NCI-H2196 treated with DMSO at 0.1 percent for 48 hours (cell line): ENCODE measurements around the gene BHLHA15.
"Not testable (repeated sequence)": the region's sequence is repeated elsewhere in the genome, so short reads cannot be mapped to it uniquely, and the experiment has no call there.

Experiments used
- DNase-seq: peaks from one replicate; lab custom pipeline; 2025; ENCODE audit not compliant: unreplicated experiment; lab: John Stamatoyannopoulos, UW

The BHLHA15 gene

DNA sequence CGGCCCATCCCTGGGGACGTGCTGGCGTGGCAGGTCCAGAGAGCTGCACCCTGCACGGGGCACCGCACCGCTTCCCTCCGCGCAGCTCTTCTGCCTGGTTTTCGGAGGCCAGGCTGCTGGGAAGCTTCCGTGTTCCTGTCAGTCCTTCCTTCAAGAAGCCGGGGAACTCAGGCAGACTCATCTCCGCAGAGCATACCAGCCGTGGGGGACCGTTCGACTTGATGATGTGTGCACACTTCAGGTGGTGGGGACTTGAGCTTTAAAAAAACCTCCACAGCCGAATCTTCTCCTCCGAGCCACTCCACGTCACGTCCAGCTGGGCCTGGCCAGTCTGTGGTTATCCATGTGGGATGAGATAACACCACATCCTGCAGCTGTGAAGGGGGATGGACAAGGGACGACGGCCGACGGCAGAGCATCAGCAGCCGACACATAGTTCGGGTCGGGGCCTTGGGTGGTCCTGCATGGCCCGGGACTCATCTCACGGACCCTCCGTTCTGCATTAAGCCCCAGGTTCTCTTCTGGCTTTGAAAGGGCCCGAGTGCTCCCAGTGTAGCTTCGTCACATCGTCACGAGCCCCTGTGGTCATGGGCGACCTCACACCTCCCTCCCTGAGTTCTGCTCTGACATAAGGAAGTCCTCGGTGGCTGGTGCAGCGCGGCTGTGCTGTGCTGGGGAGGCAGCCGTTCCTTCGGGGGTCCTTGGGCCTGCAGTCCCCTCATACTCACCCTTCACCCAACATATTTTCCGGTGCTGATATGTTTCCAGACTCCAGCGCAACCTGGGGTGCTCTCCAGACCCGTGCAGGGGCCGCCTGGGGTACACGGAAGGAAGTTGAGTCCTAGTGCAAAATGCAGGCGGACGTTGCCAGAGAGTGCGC is 4.5 kb upstream of the BHLHA15 start:
- no peak for DNase-seq

DNA sequence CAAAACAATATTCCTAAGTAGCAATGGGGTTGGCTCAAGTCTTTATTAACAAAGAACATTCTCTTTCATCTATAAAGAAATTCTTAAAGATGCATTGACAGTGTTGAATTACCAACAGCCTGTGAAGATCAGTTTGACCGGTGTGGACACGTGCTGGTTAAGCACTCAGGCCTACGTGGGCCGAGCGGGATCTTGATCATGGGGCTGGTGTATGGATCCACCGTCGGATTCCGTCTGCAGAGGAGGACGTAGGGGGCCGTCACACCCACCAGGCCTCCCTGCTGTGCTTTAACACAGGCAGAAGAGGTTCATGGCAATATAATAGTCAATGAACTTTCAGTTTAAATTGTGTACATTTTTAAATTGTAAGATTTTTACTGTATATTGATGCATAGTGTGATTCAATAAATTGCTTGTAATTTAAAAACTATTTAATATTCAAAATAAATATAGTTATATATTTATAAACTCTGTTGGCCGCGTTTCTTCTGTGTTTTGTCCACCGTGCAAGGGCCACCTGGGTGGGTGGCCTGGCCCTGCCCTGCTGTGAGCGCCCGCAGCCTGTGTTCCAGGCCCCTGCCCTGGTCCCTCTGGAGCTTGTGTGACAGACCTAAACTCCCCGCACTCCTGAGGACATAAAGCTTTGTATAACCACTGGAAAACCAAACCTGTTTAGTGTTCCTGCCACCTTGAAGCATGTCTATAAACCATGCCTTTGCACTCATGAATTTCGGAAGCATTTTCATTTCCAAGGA is 1.9 kb upstream of the BHLHA15 start:
- no peak for DNase-seq

DNA sequence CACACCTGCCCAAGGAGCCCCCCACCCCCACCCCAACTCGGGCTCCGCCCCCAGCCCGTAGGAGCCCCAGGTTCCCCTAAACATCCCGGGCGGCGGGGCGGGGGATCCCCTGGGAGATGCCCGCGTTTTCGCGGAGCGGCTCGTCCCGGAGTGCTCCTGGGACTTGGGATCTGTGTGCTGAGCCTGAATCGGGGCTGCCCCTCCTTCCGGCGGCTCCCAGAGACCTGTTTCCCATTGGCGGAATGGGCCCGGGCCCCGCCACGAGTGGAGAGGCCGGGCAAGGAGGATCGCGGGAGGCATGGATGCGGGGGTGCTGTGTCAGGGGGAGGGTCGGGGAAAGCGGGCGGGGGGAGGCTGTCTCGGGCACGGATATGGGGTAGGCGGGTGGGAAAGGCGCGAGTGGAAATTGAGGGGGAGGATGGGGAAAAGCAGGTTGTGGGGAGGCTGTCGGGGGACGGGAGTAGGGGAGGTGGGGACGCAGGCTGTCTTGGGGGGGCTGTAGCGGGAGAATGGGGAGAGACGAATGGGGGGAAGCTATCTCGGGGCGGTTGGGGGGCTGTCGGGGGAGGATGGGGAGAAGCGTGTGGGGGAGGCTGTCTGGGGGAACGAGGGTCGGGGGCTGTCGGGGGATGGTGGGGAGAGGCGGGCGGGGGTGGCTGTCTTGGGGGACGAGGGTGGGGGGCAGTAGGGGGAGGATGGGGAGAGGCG is 572 bp upstream of the BHLHA15 start:
- peak; percentile 14 for DNase-seq

DNA sequence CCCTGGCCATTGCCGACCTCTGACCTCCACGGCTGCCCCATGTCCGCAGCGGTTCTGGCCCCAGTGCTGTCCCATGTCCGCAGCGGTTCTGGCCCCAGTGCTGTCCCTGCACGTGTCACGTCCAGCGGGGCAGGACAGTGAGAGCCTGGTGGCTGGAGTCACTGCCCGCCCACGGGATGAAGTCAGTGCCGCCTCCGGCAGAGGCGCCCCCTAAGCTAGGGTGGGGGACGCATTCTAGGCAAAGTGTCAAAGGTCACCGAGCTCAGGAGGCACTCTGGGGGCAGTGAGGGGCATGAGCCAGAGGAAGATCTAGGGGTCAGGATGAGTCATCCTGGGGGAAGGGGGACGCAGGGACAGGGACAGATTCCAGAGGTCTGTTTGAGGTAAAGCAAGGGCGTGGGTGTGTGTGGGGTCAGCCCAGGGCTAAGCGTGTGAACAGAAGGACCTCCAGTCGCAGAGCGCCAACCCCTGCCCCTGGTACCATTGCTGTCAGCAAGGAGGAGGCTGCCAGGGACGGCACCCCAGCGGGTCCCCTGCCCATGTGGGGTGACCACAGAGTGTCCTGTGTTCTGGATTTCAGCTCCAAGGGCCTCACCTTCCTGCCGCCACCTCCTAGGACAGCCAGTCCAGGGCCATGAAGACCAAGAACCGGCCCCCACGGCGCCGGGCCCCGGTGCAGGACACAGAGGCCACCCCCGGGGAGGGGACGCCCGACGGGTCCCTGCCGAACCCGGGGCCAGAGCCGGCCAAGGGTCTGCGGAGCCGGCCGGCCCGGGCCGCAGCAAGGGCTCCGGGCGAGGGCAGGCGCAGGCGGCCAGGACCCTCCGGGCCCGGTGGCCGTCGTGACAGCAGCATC is 665 bp downstream of the BHLHA15 start:
- no peak for DNase-seq

DNA sequence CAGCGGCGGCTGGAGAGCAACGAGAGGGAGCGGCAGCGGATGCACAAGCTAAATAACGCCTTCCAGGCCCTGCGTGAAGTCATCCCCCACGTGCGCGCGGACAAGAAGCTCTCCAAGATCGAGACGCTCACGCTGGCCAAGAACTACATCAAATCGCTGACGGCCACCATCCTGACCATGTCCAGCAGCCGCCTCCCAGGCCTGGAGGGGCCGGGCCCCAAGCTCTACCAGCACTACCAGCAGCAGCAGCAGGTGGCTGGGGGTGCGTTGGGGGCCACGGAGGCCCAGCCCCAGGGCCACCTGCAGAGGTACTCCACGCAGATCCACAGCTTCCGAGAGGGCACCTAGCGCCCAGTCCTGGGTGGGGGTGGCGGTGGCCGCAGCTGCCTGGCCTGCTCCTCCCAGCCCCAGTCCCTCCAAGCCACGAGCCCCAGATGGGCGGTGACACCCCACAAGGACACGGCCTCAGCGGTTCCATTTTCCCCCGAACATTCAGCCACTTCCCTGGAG is 1.3 kb downstream of the BHLHA15 start:
- no peak for DNase-seq

DNA sequence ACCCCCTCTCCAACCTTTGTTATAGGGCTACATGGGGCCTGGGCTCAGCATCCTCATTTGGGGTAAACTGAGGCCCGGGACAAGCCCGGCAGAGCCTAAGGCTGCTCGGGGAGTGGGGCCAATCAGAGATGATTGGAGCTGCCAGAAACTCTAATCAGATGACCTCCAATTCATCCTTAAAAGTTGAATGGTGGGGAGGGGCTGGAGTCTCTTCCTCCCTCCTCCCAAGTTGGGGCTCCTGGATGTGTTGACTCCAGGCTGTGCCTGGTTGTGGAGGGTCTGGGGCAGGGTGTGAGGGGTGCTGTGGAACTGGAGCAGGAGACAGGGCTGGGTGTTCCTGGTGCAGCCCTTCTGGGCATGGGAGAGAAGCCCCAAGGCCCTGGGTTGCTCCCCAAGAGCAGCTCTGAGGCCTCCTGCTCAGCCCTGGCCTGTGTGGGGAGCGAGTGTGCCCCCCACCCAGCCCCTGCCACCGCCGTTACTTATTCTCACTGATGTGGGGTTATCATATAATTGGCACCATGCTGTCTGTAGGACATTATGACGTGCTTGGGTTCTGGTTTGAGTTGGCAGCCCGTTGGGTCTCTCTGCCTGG is 2.2 kb downstream of the BHLHA15 start:
- no peak for DNase-seq

DNA sequence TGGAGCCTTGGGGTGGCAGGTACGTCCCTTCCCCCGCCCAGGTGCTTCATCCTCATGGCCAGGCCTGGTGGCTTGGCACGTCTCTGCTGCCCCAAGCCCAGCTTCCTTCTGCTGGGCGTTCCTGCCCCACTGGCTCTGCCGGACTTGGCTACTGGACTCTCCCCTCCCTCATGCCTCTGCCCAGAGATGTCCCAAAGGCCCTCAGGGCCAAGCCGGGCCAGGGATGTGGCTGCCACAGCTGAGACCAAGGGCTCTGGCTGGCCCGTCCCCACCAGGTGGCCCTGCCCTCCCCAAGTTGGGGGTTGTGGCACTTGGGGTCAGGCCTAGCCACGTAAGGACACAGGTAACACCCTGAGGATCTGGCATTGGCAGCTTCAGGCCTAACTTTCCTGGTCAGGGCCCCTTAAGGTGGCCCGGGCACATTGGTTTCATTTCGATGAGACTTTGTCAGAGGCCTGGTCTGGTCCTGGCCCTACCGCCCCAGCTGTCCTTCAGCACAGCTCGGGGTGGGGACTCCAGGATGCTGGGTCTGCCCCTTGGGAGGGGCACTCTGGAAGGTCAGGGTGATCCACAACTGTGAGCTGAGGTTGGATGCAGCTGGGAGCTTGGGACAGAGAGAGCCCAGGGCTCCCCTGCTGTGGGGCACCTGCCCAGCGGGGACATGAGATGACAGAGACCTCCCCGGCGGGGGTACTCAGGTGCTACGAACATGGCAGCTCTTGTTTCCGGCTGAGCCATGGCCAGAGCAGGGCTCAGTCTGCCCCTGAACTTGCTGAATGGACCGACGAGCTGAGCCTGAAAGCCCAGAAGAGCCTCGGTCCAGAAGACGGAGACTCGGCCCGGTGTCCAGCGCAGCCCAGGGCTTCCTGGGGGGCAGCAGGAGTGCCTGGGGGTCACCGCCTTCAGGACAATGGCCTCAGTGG is 2.9 kb downstream of the BHLHA15 start:
- DNase-seq, result no peak

DNA sequence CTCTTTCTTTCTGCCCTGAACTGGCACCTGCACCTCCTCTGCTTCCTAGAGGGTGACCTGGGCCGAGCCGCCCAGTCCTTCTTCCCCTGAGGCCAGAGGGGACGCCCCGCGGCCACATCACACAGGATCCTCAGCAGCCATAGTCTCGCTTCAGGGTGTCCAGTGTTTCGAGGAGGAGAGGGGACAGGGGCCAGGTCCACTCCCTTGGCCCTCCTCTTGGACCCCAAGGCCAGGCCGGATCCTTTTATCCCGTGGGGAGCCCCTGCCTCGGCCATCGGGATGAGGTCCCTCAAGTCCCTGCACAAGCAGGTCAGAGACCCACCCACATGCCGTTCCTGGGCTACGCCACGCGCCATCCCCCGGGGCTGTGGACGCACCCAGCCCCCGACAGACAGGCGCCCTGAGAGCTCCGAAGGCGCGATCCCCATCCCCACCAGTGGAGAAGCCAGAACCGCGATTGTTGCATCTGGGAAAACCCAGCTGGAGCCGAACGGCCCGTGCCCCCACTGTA is 3.6 kb downstream of the BHLHA15 start:
- DNase-seq, result no peak

DNA sequence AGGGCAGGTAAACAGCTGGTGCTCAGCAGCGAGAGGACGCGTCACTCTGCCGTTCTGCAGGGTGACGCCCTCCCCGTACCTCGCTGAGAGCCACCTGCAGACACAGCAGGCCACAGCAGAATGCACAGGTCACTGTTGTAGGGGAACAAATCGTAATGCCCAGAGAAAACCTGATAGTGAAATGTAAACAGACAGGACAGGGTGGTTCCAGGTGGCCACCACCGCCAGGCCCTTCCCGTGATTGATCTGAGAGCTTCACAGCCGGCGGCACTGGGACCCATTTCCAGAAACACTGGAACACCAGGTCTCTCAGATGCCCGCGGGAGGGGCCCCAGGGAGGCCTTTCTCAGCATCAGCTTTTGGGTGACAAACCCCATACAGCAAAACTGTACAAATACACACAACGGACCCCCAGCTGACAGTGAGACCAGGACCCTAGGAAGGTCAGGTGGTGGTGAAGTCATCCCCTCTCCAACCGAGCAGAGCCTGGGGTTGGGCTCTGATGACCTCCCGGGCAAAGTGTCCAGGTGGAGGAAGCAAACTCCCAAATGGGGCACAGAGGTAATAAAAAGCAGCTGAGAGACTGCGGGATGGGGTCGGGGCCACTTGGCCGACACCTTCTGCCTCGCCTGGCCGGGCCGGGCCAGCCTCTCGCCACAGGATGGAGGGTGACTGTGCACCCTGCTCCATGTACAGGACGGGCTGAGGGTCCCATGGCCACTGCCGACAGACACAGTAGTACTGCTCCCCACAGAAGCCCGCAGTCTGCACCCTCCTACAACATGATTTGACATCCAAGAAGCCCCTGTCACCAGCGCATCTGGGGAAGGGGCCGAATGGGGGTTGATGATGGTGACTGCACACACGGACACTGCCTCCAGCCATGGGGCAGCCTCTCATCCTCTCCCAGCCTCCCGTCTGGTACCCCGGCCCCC is 4.6 kb downstream of the BHLHA15 start:
- DNase-seq, result no peak

DNA sequence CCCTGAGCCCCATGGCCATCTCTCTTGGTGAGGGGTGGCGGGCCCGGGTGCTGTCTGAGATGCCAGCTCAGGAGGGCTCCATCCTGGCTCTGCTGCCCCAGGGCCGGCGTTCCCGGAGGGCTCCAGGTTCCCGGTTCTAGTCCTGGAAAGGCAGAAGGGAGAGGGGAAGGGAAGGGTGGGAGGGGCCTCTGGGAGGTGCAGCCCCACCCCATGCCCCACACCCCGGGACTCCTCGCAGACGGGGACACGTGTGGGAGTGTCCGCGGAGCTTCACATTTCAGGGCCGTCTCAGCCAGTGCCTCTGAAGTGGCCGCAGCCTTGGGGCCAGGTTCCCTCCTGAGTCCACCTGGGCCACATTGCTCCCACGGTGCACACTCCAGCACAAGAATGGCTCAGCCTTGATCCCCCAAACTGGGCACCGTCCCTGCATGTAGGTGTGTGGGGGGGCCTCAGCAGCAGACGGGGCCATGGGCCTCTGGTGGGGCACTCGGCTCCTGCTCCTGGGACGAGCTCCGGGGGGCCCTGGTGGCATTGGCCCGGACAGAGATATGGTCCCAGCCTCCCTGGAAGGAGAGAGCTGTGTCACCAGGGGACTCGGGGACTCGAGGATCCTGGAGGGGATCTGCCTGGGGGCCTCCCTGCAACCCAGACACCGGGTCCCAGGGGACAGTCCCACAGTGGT is 5.8 kb downstream of the BHLHA15 start:
- no peak for DNase-seq

DNA sequence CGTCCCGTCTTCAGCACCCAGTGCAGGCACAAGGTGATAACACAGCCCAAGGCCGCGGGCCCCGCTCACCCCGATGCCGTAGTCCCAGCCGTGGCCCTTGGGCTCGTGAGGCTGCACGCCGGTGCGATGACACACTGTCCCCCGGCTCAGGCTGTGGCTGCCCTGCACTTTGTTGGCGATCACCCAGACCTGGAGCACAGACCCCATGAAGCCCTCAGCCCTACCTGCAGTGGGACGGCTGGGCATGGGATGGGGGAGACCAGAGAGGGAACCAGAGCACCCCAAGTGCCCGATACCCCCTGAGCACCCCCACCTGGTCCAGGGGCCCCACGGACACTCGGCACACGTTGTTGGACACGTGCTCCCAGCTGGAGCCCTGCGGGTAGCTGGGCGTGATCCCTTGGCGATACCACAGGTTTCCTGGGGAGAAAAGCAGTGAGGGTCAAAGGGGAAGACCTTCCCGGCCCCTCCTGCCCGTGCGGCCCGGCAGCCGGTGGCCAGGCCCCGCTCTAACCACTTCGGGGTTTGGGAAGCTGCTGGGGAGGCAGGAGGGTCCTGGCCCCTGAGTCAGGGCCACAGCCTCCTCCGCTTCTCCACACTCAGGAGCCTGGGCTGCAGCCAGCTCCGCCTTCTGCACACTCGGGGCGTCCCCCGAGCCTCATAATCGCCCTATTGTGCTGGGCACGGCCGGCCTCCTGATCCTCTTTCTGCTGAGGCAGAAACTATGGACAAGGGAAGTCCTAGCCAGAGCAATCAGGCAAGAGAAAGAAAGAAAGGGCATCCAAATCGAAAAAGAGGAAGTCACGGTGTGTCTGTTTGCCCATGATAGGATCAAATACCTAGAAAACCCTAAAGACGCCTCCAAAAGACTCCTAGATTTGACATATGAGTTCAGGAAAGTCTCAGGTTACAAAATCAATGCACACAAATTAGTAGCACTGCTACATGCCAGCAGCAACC is 6.7 kb downstream of the BHLHA15 start:
- DNase-seq, result no peak

DNA sequence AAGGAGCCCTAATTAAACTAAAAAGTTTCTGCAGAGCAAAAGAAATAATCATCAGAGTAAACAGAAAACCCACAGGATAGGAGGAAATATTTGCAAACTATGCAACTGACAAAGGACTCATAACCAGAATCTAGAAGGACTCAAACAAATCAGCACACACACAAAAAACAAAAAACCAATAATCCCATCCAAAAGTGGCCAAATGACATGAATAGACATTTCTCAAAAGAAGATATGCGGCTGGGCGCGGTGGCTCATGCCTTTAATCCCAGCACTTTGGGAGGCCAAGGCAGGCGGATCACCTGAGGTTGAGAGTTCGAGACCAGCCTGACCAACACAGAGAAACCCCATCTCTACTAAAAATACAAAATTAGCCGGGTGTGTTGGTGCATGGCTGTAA is 8.1 kb downstream of the BHLHA15 start:
- DNase-seq, result not testable (repeated sequence)

DNA sequence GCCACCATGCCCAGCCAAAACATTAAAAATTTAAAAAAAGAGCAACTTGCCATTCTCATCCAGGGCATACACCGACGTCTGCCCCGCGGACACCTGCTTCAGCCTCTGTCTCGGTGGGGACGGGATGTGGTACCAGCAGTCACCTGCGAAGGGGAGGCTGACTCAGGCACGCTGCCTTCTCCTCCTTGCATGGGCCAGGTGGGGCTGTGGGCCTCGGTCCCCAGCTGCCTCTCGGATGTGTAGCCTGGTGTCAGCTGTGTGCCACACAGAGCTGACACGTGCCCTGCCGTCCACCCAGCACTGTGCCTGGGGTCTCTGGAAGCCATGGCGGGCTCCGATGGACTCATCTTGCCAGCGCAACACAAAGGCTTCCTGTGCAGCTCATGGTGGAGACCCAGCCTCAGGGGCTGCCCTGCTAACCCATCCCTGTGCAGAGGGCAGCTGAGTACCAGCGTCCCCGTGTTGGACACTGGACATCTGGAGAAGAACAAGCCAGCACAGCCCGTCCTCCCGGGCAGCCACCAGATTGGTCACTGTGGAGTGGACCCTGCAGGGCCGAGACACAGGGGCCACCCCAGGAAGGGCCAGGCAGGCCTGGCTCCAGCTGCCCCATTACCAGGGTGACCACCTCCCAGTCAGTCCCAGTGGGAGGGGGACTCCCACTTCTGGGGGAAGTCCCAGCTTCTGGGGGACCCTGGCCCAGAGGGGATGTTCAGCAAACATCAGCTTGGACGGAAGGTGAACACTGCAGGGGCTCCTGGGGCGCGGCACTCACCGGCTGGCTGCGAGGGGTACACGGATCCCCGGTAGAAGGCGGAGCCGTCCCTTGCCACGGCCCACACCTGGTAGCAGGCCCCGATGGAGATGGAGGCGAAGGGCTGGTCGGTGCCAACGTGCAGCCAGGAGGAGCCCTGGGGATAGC is 10.6 kb downstream of the BHLHA15 start:
- DNase-seq, result no peak

DNA sequence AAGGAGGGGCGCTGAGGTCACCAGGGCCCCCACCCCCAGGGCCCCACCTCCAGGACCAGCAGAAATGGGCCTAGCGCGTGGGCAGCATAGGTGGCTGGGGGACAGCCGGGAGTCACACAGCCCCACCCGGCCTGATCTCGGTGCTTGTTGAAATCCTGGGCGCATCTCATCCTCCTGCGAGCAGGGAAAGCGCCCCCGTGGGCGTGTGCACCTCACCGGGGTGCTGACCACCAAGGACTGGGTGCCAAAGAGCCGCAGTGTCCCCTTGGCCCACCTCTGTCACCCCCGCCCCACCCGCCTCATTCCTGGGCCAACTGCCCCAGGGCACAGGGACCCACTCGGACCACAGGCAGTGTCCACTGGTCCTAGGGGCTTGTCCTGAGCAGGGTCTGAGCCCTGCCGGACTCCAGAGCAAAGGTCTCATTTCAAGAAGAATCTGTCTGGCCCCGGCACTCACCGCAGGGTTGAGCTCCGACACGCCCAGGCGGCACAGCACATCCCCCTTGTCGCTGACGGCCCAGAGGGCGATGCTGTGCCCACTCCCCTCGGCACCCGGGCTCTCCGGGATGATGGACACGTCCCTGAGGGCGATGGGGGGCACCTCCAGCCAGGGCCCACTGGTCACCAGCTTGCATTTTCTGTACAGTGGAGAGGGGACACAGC is 11.4 kb downstream of the BHLHA15 start:
- DNase-seq, result no peak
